Body of pancreas (tissue), 4 donors: ENCODE measurements around the gene TRPM5. TPM values are rescaled to one million over a fixed set of nuclear protein-coding genes. Genes with fewer than 3 reads are reported as not detected.

Experiments
- ATAC-seq: fragments of 150-250 bp; one replicate; pipeline ENCODE4 v1.9.1; 2016
- DNase-seq, 4 donors: peaks; one replicate each; pipeline ENCODE4 v3.0.0-alpha.2; 2019
- H3K27ac ChIP-seq, 4 donors: fragments of 200-600 bp; sonication (generic); 1 replicate in 3 of 4; 2 replicates in 1 of 4; pipeline versions ENCODE4 v1.5.1 to v1.6.1; 2016 to 2019; ENCODE audit warnings: mild to moderate bottlenecking in 1 of 4, mixed read lengths in 1 of 4, moderate library complexity in 1 of 4
- H3K27me3 ChIP-seq, 2 donors: fragments of 200-600 bp; sonication (generic); one replicate each; pipeline ENCODE4 v1.6.0; 2016; ENCODE audit warnings: mild to moderate bottlenecking in 1 of 2
- H3K36me3 ChIP-seq, 2 donors: fragments of 200-600 bp; sonication (generic); replicated peaks in 1 of 2; 2 replicates each; pipeline ENCODE4 v1.5.1; 2016; ENCODE audit warnings: low read depth in 2 of 2; ENCODE audit not compliant: insufficient read depth in 1 of 2
- H3K4me1 ChIP-seq: fragments of 200-600 bp; sonication (generic); one replicate; pipeline ENCODE4 v1.6.0; 2016
- H3K4me3 ChIP-seq, 2 donors: fragments of 200-600 bp; sonication (generic); 1 replicate in 1 of 2; 2 replicates in 1 of 2; pipeline ENCODE4 v1.5.1; 2016 to 2019
- H3K9me3 ChIP-seq, 3 donors: fragments of 200-600 bp; sonication (generic); 1 replicate in 2 of 3; 2 replicates in 1 of 3; pipeline ENCODE4 v1.5.1; 2016
- CTCF ChIP-seq, 7 experiments: fragments of 450-650 bp in 4 of 7; fragments of 200-600 bp in 3 of 7; sonication (generic) in 3 of 7; IDR thresholded peaks; one replicate each; pipeline ENCODE4 v1.5.1; 2016 to 2019; ENCODE audit warnings: antibody characterized with exemption in 7 of 7
- POLR2A ChIP-seq, 3 donors: fragments of 450-650 bp; IDR thresholded peaks; one replicate each; pipeline ENCODE4 v1.6.1; 2016; ENCODE audit warnings: antibody characterized with exemption in 3 of 3, mild to moderate bottlenecking in 2 of 3
- WGBS, 2 donors: methylation state at CpG; one replicate each; pipeline ENCODE4 v1.1.5; 2017; 5-methylcytosine and 5-hydroxymethylcytosine counted together
- intact Hi-C: fragments of 100-400 bp; cut with DNase I; formaldehyde crosslinking; loops from one replicate; pipeline ENCODE4 v1.15.1; 2023
- total RNA-seq, 2 donors: library from RNA; depleted of rRNA; stranded (reverse); fragments of >200 nt; gene quantifications; one replicate each; pipeline ENCODE4 v1.1.0, GENCODE V29; 2016

The TRPM5 gene
- total RNA-seq, 2 donors from 2014 or later, result under 0.01 to 2.6 TPM

GRCh38 chr11:2423157-2424025 is 20.9 kb downstream of the TRPM5 start:
- Histone ChIP-seq H3K27me3 (no peaks in the 10 kb centered on the region), H3K4me3 (no peak overlapping the region), H3K4me1 (peaks cover 14% of the 10 kb centered on the region), H3K27ac (no peak overlapping the region), H3K36me3 (no peaks in the 10 kb centered on the region), H3K9me3 (no peaks in the 10 kb centered on the region)
- TF ChIP-seq POLR2A (IDR thresholded peaks at IDR 0.05) (no peak), CTCF (IDR thresholded peaks at IDR 0.05) (no peak)
- WGBS, 2 donors, result 71 to 73% methylated on average over 11 to 26 of the region's 26 CpGs
- intact Hi-C loops, result loop anchor here (2.0 to 5.0 kb wide), 2 partner anchors 119 to 226 kb away; no protein-coding TSS in a partner anchor
- ATAC-seq (no peak), DNase-seq (no peak)

DNA sequence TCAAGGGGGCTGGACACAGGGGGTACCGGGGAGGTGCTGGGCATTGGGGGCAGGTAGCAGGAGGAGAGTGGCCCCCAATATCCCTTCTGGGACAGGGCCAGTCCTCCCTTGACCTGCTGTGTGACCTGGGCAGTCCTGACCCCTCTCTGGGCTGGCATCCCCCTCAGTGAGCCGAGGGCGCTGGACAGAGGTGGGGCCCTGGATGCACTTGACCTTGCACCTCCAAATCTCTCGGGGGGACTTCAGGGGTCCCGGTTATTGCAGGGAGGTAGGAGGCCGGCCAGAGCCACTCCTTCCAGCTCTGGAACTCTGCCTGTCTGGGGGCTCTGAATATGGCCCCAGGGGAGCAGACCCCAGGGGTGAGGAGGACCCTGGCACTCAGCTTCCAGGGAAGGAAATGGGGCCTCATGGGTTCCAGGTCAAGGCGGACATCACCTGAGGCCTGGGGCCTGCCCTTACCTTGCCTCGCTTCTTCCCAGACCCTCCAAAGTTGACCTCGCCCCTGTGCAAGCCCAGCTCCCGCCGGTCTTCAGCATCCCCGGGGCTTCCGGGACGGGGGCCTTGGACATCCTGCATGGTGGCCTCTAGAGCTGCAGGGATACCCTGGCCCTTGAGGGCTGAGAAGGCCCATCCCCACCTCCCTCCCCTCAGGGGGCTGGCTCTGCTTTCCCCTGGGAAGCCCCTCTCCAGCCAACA is 21.7 kb downstream of the TRPM5 start:
- Histone ChIP-seq H3K9me3 (no peaks in the 10 kb centered on the region), H3K27me3 (no peaks in the 10 kb centered on the region), H3K4me1 (peaks cover 14% of the 10 kb centered on the region), H3K27ac (no peak overlapping the region), H3K36me3 (no peaks in the 10 kb centered on the region), H3K4me3 (no peak overlapping the region)
- ATAC-seq (no peak), DNase-seq (no peak)
- WGBS, 2 donors, result 70 to 73% methylated on average over 2 to 13 of the region's 14 CpGs
- intact Hi-C loops, result loop anchor here (2.0 to 5.0 kb wide), 2 partner anchors 118 to 225 kb away; no protein-coding TSS in a partner anchor
- TF ChIP-seq CTCF (IDR thresholded peaks at IDR 0.05) (no peak), POLR2A (IDR thresholded peaks at IDR 0.05) (no peak)

DNA sequence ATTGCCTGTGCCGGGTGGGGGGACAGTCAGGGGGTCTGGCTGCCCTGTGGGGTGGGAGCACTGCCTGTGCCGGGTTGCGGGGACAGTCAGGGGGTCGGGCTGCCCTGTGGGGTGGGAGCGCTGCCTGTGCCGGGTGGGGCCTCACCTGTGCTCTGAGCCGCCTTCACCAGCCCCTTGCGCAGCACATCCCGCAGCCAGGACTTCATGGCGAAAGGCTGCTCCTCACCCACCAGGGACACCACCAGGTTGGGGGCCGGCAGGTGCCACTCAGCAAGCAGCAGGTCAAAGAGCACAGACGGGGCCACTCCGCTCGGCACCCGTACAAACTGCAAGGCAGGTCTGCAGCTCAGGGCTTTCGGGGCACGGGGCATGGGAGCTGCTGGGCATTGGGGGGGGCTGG is 22.3 kb downstream of the TRPM5 start:
- Histone ChIP-seq H3K27me3 (no peaks in the 10 kb centered on the region), H3K36me3 (no peaks in the 10 kb centered on the region), H3K27ac (no peak overlapping the region), H3K4me1 (peaks cover 14% of the 10 kb centered on the region), H3K9me3 (no peaks in the 10 kb centered on the region), H3K4me3 (no peak overlapping the region)
- WGBS, 2 donors, result 74 to 76% methylated on average over 7 to 17 of the region's 17 CpGs
- ATAC-seq (no peak), DNase-seq (no peak)
- no peak for TF ChIP-seq POLR2A (IDR thresholded peaks at IDR 0.05)
- no peak for TF ChIP-seq CTCF (IDR thresholded peaks at IDR 0.05)
- intact Hi-C loops, result loop anchor here (2.0 to 5.0 kb wide), 2 partner anchors 117 to 225 kb away; no protein-coding TSS in a partner anchor

- peaks cover 14% of the 10 kb centered on the region for H3K4me1 ChIP-seq
- intact Hi-C loops, result loop anchor here (5.0 kb wide), 1 partner anchor 224 kb away; no protein-coding TSS in a partner anchor
- no peaks in the 10 kb centered on the region for H3K27me3 ChIP-seq
- H3K9me3 ChIP-seq, result no peaks in the 10 kb centered on the region
- DNase-seq, result no peak
- WGBS, 2 donors, result 42 to 59% methylated on average over 4 to 19 of the region's 19 CpGs
- no peak overlapping the region for H3K27ac ChIP-seq
- no peaks in the 10 kb centered on the region for H3K36me3 ChIP-seq
- no peak for ATAC-seq
- H3K4me3 ChIP-seq, result no peak overlapping the region
- TF ChIP-seq POLR2A (IDR thresholded peaks at IDR 0.05) (no peak), CTCF (IDR thresholded peaks at IDR 0.05) (no peak)
Observed at GRCh38 chr11:2421226-2421994, 22.9 kb downstream of the TRPM5 start.
